Fibroblast of villous mesenchyme (primary cell): ENCODE measurements around the gene TRAT1. TPM values are rescaled to one million over a fixed set of nuclear protein-coding genes. Genes with fewer than 3 reads are reported as not detected.

Experiments
- DNase-seq: peaks from one replicate; pipeline ENCODE4 v3.0.0-alpha.2; 2010; ENCODE audit warnings: low read depth
- H3K4me3 ChIP-seq: 2 replicates; pipeline ENCODE4 v1.5.1; 2011; ENCODE audit warnings: low read depth, mild to moderate bottlenecking, low read length
- total RNA-seq: library from RNA; depleted of rRNA; stranded (reverse); fragments of >200 nt; gene quantifications from 2 replicates; pipeline ENCODE4 v1.2.3, GENCODE V29; 2012
- TF ChIP-seq, protein P1 (sequence below): IDR thresholded peaks from 2 replicates; pipeline ENCODE4 v1.5.1; 2012; ENCODE audit warnings: low read depth, mild to moderate bottlenecking, low read length; ENCODE audit not compliant: insufficient read depth

The TRAT1 gene
- total RNA-seq, 1 donor: not detected

DNA sequence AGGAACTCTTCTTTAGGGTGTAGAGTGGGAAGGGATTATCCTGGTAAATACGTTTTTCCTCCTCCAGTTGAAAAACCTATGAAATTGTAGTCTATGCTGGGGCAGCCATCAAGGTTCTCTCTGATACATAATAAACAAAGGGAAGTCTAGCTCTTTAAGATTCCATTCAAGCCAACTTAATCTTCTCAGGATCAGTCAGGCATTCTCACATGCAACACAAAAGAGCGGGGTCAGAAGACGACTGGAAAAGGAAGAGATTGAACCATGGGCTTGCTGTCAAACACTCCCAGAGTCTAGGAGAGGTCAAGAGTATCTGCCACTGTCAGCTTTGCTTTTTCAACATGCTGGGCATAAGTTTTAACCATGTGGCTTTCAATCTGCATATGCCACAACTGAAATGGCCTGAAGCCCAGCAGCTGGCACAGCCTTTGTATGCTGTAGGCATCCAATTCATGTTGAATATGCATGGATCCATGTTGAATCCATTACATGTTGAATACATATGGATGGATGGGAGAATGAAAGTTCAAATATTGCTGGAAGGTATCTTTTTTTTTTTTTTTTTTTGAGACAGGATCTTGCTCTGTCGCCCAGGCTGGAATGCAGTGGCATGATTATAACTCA, 8.5 kb downstream of the TRAT1 start:
- TF ChIP-seq, protein P1, sequence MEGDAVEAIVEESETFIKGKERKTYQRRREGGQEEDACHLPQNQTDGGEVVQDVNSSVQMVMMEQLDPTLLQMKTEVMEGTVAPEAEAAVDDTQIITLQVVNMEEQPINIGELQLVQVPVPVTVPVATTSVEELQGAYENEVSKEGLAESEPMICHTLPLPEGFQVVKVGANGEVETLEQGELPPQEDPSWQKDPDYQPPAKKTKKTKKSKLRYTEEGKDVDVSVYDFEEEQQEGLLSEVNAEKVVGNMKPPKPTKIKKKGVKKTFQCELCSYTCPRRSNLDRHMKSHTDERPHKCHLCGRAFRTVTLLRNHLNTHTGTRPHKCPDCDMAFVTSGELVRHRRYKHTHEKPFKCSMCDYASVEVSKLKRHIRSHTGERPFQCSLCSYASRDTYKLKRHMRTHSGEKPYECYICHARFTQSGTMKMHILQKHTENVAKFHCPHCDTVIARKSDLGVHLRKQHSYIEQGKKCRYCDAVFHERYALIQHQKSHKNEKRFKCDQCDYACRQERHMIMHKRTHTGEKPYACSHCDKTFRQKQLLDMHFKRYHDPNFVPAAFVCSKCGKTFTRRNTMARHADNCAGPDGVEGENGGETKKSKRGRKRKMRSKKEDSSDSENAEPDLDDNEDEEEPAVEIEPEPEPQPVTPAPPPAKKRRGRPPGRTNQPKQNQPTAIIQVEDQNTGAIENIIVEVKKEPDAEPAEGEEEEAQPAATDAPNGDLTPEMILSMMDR: no peak

DNA sequence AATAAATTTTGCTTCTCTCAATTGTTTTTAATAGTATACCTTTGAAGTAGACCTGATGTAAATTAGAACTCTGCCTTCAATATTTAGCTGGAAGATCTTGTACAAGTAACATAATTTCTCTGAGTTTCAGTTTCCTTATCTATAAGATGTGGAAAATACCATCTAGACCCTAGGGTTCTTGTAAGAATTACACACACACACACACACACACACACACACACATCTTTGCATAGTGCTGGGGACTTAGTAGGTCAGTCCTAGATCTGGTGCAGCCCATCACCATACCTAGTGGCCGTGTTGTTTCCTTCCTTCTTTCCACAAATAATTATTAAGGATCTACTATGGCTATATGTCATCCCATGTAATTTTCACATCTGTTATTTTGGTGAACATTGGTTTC, 11.0 kb downstream of the TRAT1 start:
- DNase-seq: no peak
- TF ChIP-seq, protein P1: no peak
- no peak overlapping the region for H3K4me3 ChIP-seq

More for the DNA sequence above, 8.5 kb downstream of the TRAT1 start:
- H3K4me3 ChIP-seq: no peak overlapping the region
- no peak for DNase-seq

DNA sequence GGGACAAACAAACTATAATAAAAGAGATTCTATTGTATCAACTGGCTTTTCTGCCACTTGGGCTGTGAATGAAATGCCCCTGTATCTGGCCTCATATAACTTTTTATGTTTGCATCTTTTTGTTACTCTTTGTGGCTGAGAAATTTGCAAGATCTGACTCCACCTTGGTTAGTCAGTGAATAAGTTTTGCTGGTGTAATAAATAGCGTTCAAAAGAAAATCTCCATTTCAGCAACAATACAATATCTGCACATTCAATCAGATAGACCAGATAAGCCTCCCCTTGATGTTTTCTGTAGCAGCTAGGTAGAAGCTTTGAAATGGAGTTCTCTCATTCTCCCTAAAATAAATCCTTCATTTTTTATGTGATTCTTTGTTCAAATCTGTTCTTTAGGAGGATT, 12.0 kb downstream of the TRAT1 start:
- no peak overlapping the region for H3K4me3 ChIP-seq
- DNase-seq: no peak
- TF ChIP-seq, protein P1: no peak

DNA sequence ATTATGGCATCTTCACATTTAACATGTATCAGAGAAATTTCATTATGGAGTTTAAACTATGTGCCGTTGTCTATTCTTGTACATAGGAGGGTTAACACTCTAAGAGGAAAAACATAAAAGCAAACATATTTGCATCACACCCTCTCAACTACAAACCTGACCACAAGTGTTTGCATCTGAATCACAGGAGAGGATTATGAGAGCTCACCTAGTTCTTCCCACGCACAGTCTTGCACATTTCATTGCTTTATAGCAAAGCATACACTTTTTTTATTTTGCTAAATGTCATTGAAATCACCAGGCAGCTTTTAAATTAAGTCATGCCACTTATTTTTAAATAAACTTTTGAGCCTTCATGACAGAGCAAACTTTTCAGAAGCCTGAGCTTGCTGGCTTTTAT, 12.5 kb downstream of the TRAT1 start:
- no peak for DNase-seq
- no peak overlapping the region for H3K4me3 ChIP-seq
- TF ChIP-seq, protein P1: no peak

DNA sequence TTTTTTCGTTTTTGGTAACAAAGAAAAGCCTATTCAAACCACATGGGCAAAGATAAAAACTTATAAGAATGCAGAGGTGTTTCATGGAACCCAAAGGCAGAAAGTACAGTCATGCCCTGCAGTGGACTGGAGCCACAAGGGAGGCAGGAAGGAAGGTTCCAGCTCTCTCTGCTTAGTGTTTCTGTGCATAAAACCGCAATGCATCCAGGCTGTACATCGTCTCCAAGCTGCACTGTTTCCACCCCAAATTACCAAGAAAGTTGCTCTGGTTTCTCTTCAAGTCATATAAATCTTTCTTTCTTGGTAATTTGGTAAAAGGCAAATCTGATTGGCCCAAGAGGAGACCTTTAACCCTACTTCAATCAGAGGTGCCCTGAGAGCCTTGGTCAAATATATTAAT, 15.8 kb downstream of the TRAT1 start:
- no peak overlapping the region for H3K4me3 ChIP-seq
- TF ChIP-seq, protein P1: no peak
- DNase-seq: no peak

DNA sequence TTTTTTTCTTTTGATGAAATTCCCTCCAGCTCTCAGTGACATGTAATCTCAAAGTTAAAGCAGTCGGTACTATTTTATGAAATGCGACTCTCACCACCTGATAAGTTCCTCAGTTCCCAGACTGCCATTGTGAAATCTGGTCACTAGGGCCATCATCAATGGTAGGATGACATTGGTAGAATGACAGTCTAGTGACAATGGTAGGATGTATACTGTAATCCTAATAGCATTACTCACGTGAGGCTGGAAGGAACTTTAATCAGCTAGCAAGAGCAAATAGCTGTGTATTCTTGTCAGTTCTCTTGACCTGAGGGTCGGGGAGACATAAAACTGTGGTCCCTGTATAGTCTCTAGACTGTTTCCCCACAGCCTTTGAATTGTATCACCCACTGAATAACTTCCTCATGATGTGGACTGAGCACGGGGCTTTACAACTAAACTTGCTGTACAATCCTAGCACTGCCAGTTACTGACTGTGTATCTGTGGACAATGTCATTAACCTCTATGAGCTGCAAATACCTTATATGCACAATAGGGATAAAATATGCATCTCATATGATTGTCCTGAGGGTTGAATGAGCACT, 23.2 kb downstream of the TRAT1 start:
- no peak for DNase-seq
- TF ChIP-seq, protein P1: no peak
- H3K4me3 ChIP-seq: no peak overlapping the region

DNA sequence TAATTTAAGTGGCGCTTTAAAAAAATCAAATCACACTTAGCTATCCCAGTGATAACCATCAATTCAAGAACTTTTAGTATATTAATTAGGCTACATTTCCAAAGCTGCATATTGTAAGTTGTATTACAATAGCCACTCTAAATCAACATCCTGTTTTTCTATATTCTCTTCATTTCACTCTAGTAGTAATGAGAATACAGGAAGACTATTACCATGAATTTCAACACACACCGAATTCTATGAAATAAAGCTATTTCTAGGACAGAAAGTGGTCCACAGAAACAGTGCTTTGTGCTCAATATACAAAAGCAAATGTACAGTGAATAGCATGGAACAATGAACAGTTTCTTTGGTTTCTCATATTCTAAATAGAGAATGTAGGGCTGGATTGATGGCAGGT, 24.6 kb downstream of the TRAT1 start:
- no peak overlapping the region for H3K4me3 ChIP-seq
- TF ChIP-seq, protein P1: no peak
- no peak for DNase-seq
